Thyroid gland (tissue), 4 donors: ENCODE results near the gene BTBD9. TPM values are rescaled to one million over a fixed set of nuclear protein-coding genes. Genes with fewer than 3 reads are reported as not detected.

ENCODE experiments used
- DNase-seq, 2 donors: peaks; one replicate each; pipeline ENCODE4 v3.0.0-alpha.2; 2019
- H3K27ac ChIP-seq, 3 donors: fragments of 200-600 bp; sonication (generic); 1 replicate in 2 of 3; 2 replicates in 1 of 3; pipeline ENCODE4 v1.5.1; 2016 to 2019; ENCODE audit warnings: mild to moderate bottlenecking in 1 of 3, moderate library complexity in 1 of 3
- H3K27me3 ChIP-seq: fragments of 200-600 bp; sonication (generic); one replicate; pipeline ENCODE4 v1.5.1; 2019
- H3K36me3 ChIP-seq, 2 donors: fragments of 200-600 bp; sonication (generic); one replicate each; pipeline ENCODE4 v1.5.1; 2016 to 2019
- H3K4me1 ChIP-seq, 2 donors: fragments of 200-600 bp; sonication (generic); one replicate each; pipeline ENCODE4 v1.5.1; 2017 to 2019
- H3K4me3 ChIP-seq, 3 donors: fragments of 200-600 bp; sonication (generic); replicated peaks in 1 of 3; 1 replicate in 2 of 3; 2 replicates in 1 of 3; pipeline ENCODE4 v1.5.1; 2016; ENCODE audit warnings: mild to moderate bottlenecking in 1 of 3
- H3K9me3 ChIP-seq: fragments of 200-600 bp; sonication (generic); one replicate; pipeline ENCODE4 v1.5.1; 2017
- POLR2A ChIP-seq, 2 donors: fragments of 450-650 bp; IDR thresholded peaks; one replicate each; pipeline ENCODE4 v1.6.1; 2017; ENCODE audit warnings: antibody characterized with exemption in 2 of 2, mild to moderate bottlenecking in 2 of 2, moderate library complexity in 1 of 2
- WGBS, 2 donors: methylation state at CpG; one replicate each; pipeline ENCODE4 v1.1.5; 2017; 5-methylcytosine and 5-hydroxymethylcytosine counted together
- intact Hi-C: fragments of 100-400 bp; cut with DNase I; formaldehyde crosslinking; loops from one replicate; pipeline ENCODE4 v1.15.1; 2023
- small RNA-seq: library from RNA; depleted of rRNA; stranded (forward); fragments of <200 nt; gene quantifications from one replicate; pipeline ENCODE3, GENCODE V24; 2016
- total RNA-seq, 4 donors: library from RNA; depleted of rRNA; stranded (reverse); fragments of >200 nt; gene quantifications; one replicate each; pipeline ENCODE4 v1.2.3, GENCODE V29; 2016
- TF ChIP-seq, protein P1 (sequence below), 6 experiments: fragments of 200-600 bp in 3 of 6; fragments of 450-650 bp in 3 of 6; sonication (generic) in 3 of 6; IDR thresholded peaks; one replicate each; pipeline ENCODE4 v1.5.1; 2016 to 2019; ENCODE audit warnings: antibody characterized with exemption in 6 of 6, mild to moderate bottlenecking in 2 of 6, inconsistent platforms in 1 of 6, moderate library complexity in 1 of 6

The BTBD9 gene
- total RNA-seq, 4 donors from 2014 or later = 17.3 to 32.0 (median 27.4) TPM

GRCh38 chr6:38119516-38119915 is 520.2 kb downstream of the BTBD9 start:
- no peak for TF ChIP-seq POLR2A (IDR thresholded peaks at IDR 0.05)
- TF ChIP-seq, protein P1, sequence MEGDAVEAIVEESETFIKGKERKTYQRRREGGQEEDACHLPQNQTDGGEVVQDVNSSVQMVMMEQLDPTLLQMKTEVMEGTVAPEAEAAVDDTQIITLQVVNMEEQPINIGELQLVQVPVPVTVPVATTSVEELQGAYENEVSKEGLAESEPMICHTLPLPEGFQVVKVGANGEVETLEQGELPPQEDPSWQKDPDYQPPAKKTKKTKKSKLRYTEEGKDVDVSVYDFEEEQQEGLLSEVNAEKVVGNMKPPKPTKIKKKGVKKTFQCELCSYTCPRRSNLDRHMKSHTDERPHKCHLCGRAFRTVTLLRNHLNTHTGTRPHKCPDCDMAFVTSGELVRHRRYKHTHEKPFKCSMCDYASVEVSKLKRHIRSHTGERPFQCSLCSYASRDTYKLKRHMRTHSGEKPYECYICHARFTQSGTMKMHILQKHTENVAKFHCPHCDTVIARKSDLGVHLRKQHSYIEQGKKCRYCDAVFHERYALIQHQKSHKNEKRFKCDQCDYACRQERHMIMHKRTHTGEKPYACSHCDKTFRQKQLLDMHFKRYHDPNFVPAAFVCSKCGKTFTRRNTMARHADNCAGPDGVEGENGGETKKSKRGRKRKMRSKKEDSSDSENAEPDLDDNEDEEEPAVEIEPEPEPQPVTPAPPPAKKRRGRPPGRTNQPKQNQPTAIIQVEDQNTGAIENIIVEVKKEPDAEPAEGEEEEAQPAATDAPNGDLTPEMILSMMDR (IDR thresholded peaks at IDR 0.05) = no peak
- intact Hi-C loops = no loop called here
- H3K4me3 ChIP-seq = no peak overlapping the region

GRCh38 chr6:38118791-38119365 is 520.9 kb downstream of the BTBD9 start:
- peaks cover 18 to 30% of the 10 kb centered on the region in 2 donors for H3K4me1 ChIP-seq
- H3K9me3 ChIP-seq = no peaks in the 10 kb centered on the region
- no peak for DNase-seq
- intact Hi-C loops = no loop called here
- no peaks in the 10 kb centered on the region for H3K27me3 ChIP-seq
- H3K4me3 ChIP-seq = no peak overlapping the region
- H3K27ac ChIP-seq = no peak overlapping the region
- no peak for TF ChIP-seq POLR2A (IDR thresholded peaks at IDR 0.05)
- TF ChIP-seq, protein P1 (IDR thresholded peaks at IDR 0.05) = no peak
- 76 to 81% methylated on average over 2 of the region's 2 CpGs for WGBS, 2 donors
- no peaks in the 10 kb centered on the region for H3K36me3 ChIP-seq

More at GRCh38 chr6:38119516-38119915, 520.2 kb downstream of the BTBD9 start:
- H3K27me3 ChIP-seq = no peaks in the 10 kb centered on the region
- no peak overlapping the region for H3K27ac ChIP-seq
- H3K4me1 ChIP-seq = peaks cover 18 to 24% of the 10 kb centered on the region in 2 donors
- no peak for DNase-seq
- no peaks in the 10 kb centered on the region for H3K9me3 ChIP-seq
- 87 to 92% methylated on average over 6 of the region's 6 CpGs for WGBS, 2 donors
- H3K36me3 ChIP-seq = no peaks in the 10 kb centered on the region

Small RNA genes lying within 50 kb of the gene (small RNA-seq; reads per million reads assigned to genes)
- gene RF00019 (not detected), gene RF00279 (not detected)

Other genes with a start within 250 kb of the BTBD9 start
- 100 to 1,000 TPM in 2 of 4 donors, 10 to 100 TPM in 2; 90.0 to 105 (median 96.7) TPM for gene GLO1, start 63.2 kb upstream of the BTBD9 start, total RNA-seq
- 1 to 10 TPM in 1 of 4 donors, under 1 TPM in 3; 0.04 to 4.8 (median 0.12) TPM for gene DNAH8, start 75.4 kb upstream of the BTBD9 start, total RNA-seq